ENCODE data around the gene KRT71. TPM values are rescaled to one million over a fixed set of nuclear protein-coding genes. Genes with fewer than 3 reads are reported as not detected.

Gene KRT71
- total RNA-seq = not detected in 3 replicates
- long read RNA-seq = 0 reads

- Mint-ChIP-seq H3K4me1 (ENCODE audit: low read depth) (peaks cover 4% of the 10 kb centered on the region), H3K27me3 (ENCODE audit: low read depth) (peaks cover 77% of the 10 kb centered on the region), H3K4me3 (ENCODE audit: unreplicated experiment) (no peak within 1 kb of the TSS), H3K9me3 (ENCODE audit: low read depth) (no peaks in the 10 kb centered on the region), H3K27ac (ENCODE audit: unreplicated experiment) (no peak within 1 kb of the TSS), H3K36me3 (ENCODE audit: low read depth) (peaks cover 4% of the 10 kb centered on the region)
- no peak for DNase-seq (ENCODE audit: low spot score)
- TF ChIP-seq CTCF (IDR thresholded peaks at IDR 0.05) = no peak
Observed at GRCh38 chr12:52552681-52553195, at the start of gene KRT71. Gene KRT71 (minus strand): TSS chr12:52553145. CDS start chr12:52553077, 68 bp downstream.

GRCh38 chr12:52602552-52602951, 49.6 kb upstream of the KRT71 start:
- Mint-ChIP-seq H3K36me3 (ENCODE audit: low read depth) (no peaks in the 10 kb centered on the region), H3K4me1 (ENCODE audit: low read depth) (no peaks in the 10 kb centered on the region), H3K27me3 (ENCODE audit: low read depth) (peaks cover 60% of the 10 kb centered on the region), H3K4me3 (ENCODE audit: unreplicated experiment) (no peak overlapping the region), H3K9me3 (ENCODE audit: low read depth) (no peaks in the 10 kb centered on the region), H3K27ac (ENCODE audit: unreplicated experiment) (no peak overlapping the region)
- no peak for DNase-seq (ENCODE audit: low spot score)
- TF ChIP-seq CTCF (IDR thresholded peaks at IDR 0.05) = no peak

- DNase-seq (ENCODE audit: low spot score) = no peak
- Mint-ChIP-seq H3K9me3 (ENCODE audit: low read depth) (no peaks in the 10 kb centered on the region), H3K4me3 (ENCODE audit: unreplicated experiment) (no peak overlapping the region), H3K4me1 (ENCODE audit: low read depth) (no peaks in the 10 kb centered on the region), H3K27ac (ENCODE audit: unreplicated experiment) (no peak overlapping the region), H3K27me3 (ENCODE audit: low read depth) (peaks cover 58% of the 10 kb centered on the region), H3K36me3 (ENCODE audit: low read depth) (no peaks in the 10 kb centered on the region)
- TF ChIP-seq CTCF (IDR thresholded peaks at IDR 0.05) = no peak
Observed at GRCh38 chr12:52601671-52602070, 48.7 kb upstream of the KRT71 start.

GRCh38 chr12:52600941-52601481, 48.1 kb upstream of the KRT71 start, which contains the start of gene KRT72:
Gene KRT72 (minus strand): TSS chr12:52601463. CDS start chr12:52601452, 11 bp downstream.
- no peak within 1 kb of the TSS for H3K4me3 Mint-ChIP-seq (ENCODE audit: unreplicated experiment)
- no peaks in the 10 kb centered on the region for H3K9me3 Mint-ChIP-seq (ENCODE audit: low read depth)
- H3K4me1 Mint-ChIP-seq (ENCODE audit: low read depth) = no peaks in the 10 kb centered on the region
- DNase-seq (ENCODE audit: low spot score) = no peak
- H3K36me3 Mint-ChIP-seq (ENCODE audit: low read depth) = no peaks in the 10 kb centered on the region
- peaks cover 59% of the 10 kb centered on the region for H3K27me3 Mint-ChIP-seq (ENCODE audit: low read depth)
- TF ChIP-seq CTCF (IDR thresholded peaks at IDR 0.05) = no peak
- no peak within 1 kb of the TSS for H3K27ac Mint-ChIP-seq (ENCODE audit: unreplicated experiment)

GRCh38 chr12:52600475-52600874, 47.5 kb upstream of the KRT71 start:
- Mint-ChIP-seq H3K27ac (ENCODE audit: unreplicated experiment) (no peak overlapping the region), H3K9me3 (ENCODE audit: low read depth) (no peaks in the 10 kb centered on the region), H3K4me1 (ENCODE audit: low read depth) (no peaks in the 10 kb centered on the region), H3K36me3 (ENCODE audit: low read depth) (no peaks in the 10 kb centered on the region), H3K27me3 (ENCODE audit: low read depth) (peaks cover 60% of the 10 kb centered on the region), H3K4me3 (ENCODE audit: unreplicated experiment) (no peak overlapping the region)
- no peak for DNase-seq (ENCODE audit: low spot score)
- TF ChIP-seq CTCF (IDR thresholded peaks at IDR 0.05) = no peak

Data from chondrocyte (in vitro differentiated cells).